Neural progenitor cell (in vitro differentiated cells): Measurements from ENCODE around the gene ALKAL2. TPM values are rescaled to one million over a fixed set of nuclear protein-coding genes. Genes with fewer than 3 reads are reported as not detected.

Experiments
- DNase-seq: peaks from one replicate; pipeline ENCODE4 v3.0.0-alpha.2; 2016; ENCODE audit warnings: low spot score
- H2AFZ ChIP-seq: fragments of 200-600 bp; sonication (generic); replicated peaks from 2 replicates; pipeline ENCODE4 v1.6.1; 2016; ENCODE audit warnings: antibody characterized with exemption
- H3F3A ChIP-seq: fragments of 200-600 bp; sonication (generic); 2 replicates; pipeline ENCODE4 v1.6.1; 2016; ENCODE audit warnings: antibody characterized with exemption, low read depth
- H3K27ac ChIP-seq: fragments of 200-600 bp; sonication (generic); 2 replicates; pipeline ENCODE4 v1.5.1; 2016; ENCODE audit warnings: mild to moderate bottlenecking
- H3K27me3 ChIP-seq: fragments of 200-600 bp; sonication (generic); 2 replicates; pipeline ENCODE4 v1.6.1; 2016; ENCODE audit warnings: mild to moderate bottlenecking, moderate library complexity
- H3K36me3 ChIP-seq: fragments of 200-600 bp; sonication (generic); 2 replicates; pipeline ENCODE4 v1.5.1; 2016
- H3K4me1 ChIP-seq: fragments of 200-600 bp; sonication (generic); 2 replicates; pipeline ENCODE4 v1.6.1; 2016; ENCODE audit warnings: mixed run types
- H3K4me2 ChIP-seq: fragments of 200-600 bp; sonication (generic); 2 replicates; pipeline ENCODE4 v1.6.1; 2016
- H3K4me3 ChIP-seq: fragments of 200-600 bp; sonication (generic); 2 replicates; pipeline ENCODE4 v1.5.1; 2016
- H3K79me2 ChIP-seq: fragments of 200-600 bp; sonication (generic); 2 replicates; pipeline ENCODE4 v1.6.1; 2016; ENCODE audit warnings: low read depth
- H3K9ac ChIP-seq: fragments of 200-600 bp; sonication (generic); 2 replicates; pipeline ENCODE4 v1.6.1; 2016
- H3K9me3 ChIP-seq: fragments of 200-600 bp; sonication (generic); 2 replicates; pipeline ENCODE4 v1.5.1; 2016; ENCODE audit warnings: low read depth
- H4K20me1 ChIP-seq: fragments of 200-600 bp; sonication (generic); 2 replicates; pipeline ENCODE4 v1.6.1; 2016; ENCODE audit warnings: low read depth
- H3K27ac Mint-ChIP-seq: 3 replicates; pipeline ENCODE4 v1.8.0; 2021; ENCODE audit warnings: mixed read lengths
- H3K27me3 Mint-ChIP-seq: 2 replicates; pipeline ENCODE4 v1.8.0; 2022; ENCODE audit warnings: low read depth, mild to moderate bottlenecking, inconsistent platforms, moderate library complexity, mixed read lengths; ENCODE audit not compliant: insufficient read depth
- H3K36me3 Mint-ChIP-seq: 3 replicates; pipeline ENCODE4 v1.8.0; 2021; ENCODE audit warnings: mixed read lengths
- H3K4me1 Mint-ChIP-seq: 3 replicates; pipeline ENCODE4 v1.8.0; 2021; ENCODE audit warnings: mixed read lengths
- H3K4me3 Mint-ChIP-seq: 3 replicates; pipeline ENCODE4 v1.8.0; 2021; ENCODE audit warnings: mild to moderate bottlenecking, moderate library complexity, mixed read lengths
- H3K9me3 Mint-ChIP-seq: 3 replicates; pipeline ENCODE4 v1.8.0; 2020; ENCODE audit warnings: mixed read lengths
- CTCF ChIP-seq: fragments of 200-600 bp; sonication (generic); IDR thresholded peaks from 2 replicates; pipeline ENCODE4 v1.5.1; 2017; ENCODE audit warnings: antibody characterized with exemption, mild to moderate bottlenecking
- EZH2 ChIP-seq: fragments of 200-600 bp; sonication (generic); IDR thresholded peaks from 2 replicates; pipeline ENCODE4 v1.6.1; 2017; ENCODE audit warnings: antibody characterized with exemption, mild to moderate bottlenecking, moderate library complexity
- EZH2phosphoT487 ChIP-seq: fragments of 200-600 bp; sonication (generic); IDR thresholded peaks from 2 replicates; pipeline ENCODE4 v1.6.1; 2017; ENCODE audit warnings: antibody characterized with exemption
- total RNA-seq: library from RNA; depleted of rRNA; stranded (reverse); fragments of >200 nt; gene quantifications from 2 replicates; pipeline ENCODE4 v1.2.3, GENCODE V29; 2015; ENCODE audit warnings: low replicate concordance

The ALKAL2 gene
- total RNA-seq, 1 donor from 2014 or later, result not detected

DNA sequence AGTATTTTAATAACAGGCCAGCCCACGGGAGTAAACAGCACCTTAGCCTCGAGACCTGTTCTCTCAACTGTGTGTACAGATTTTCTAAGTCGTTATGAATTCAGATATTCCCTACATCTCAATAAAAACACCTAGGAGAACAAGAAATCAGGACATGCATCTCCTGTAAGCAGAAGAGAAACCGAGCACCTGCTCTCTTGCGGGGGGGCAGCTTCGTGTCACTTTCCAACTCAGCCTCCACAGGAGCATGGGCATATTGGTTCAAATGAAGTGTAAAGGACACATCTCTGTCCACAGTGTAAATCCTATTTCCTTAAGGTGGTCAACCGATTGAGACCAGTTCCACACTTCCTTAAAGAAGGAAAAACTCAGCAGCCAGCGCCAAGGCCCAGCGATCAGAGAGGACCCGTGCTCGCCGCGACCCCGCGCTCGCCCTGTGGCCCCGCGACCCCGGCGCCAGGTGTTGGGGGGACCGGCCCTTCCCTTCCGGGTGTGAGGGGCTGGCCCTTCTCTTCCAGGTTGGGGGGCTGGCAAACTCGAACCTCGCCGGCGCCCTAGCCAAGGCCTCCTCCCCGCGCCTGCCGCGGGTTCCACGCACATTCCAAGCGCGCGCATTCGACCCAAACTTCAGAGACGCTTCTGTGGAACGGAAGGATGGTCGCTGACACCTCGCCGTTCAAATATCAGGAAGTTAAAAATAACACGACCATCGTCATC lies 24.7 kb downstream of the ALKAL2 start:
- H3K27ac ChIP-seq, result no peak overlapping the region
- Mint-ChIP-seq H3K27me3 (peaks cover 3% of the 10 kb centered on the region), H3K4me1 (peaks cover 10% of the 10 kb centered on the region), H3K4me3 (peak overlapping the region; percentile 95), H3K36me3 (peaks cover 44% of the 10 kb centered on the region), H3K27ac (no peak overlapping the region), H3K9me3 (peaks cover 38% of the 10 kb centered on the region)
- peaks cover 8% of the 10 kb centered on the region for H3K4me1 ChIP-seq
- H3F3A ChIP-seq, result no peaks in the 10 kb centered on the region
- TF ChIP-seq EZH2phosphoT487 (no peak), CTCF (no peak), EZH2 (peak; percentile 73)
- H2AFZ ChIP-seq, result peak overlapping the region; percentile 45
- H3K4me2 ChIP-seq, result peak overlapping the region; percentile 94
- H3K36me3 ChIP-seq, result no peaks in the 10 kb centered on the region
- peaks cover 35% of the 10 kb centered on the region for H3K79me2 ChIP-seq
- DNase-seq, result no peak
- peak overlapping the region; percentile 69 for H3K4me3 ChIP-seq
- peaks cover 28% of the 10 kb centered on the region for H3K27me3 ChIP-seq
- H3K9me3 ChIP-seq, result peaks cover 4% of the 10 kb centered on the region
- H4K20me1 ChIP-seq, result peaks cover 28% of the 10 kb centered on the region
- no peak overlapping the region for H3K9ac ChIP-seq

DNA sequence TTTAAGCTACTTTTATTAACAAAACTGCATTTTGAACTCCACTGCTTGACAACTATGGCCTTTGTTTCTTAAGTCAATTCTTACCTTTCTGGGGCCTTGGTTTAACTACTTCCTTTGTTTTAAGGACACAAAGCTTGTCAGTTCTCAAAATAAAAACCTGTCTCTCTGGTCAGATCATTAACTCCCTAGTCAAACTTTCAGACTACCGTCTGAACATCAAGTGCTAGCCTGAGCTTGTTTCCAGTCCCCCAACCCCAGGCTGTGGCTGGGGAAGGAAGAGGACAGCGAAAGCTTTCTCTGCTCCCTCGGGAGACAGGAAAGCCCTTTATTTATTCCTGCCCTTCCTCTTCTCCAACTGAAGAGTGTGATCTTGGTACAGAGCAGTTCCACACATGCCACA lies 25.8 kb downstream of the ALKAL2 start:
- Mint-ChIP-seq H3K9me3 (peaks cover 43% of the 10 kb centered on the region), H3K36me3 (peaks cover 48% of the 10 kb centered on the region), H3K4me3 (peak overlapping the region; percentile 48), H3K27me3 (peaks cover 3% of the 10 kb centered on the region), H3K4me1 (peaks cover 10% of the 10 kb centered on the region), H3K27ac (no peak overlapping the region)
- peaks cover 4% of the 10 kb centered on the region for H3K9me3 ChIP-seq
- no peak for TF ChIP-seq EZH2
- TF ChIP-seq CTCF, result no peak
- TF ChIP-seq EZH2phosphoT487, result no peak
- H3K4me2 ChIP-seq, result no peak overlapping the region
- H3K4me1 ChIP-seq, result peaks cover 8% of the 10 kb centered on the region
- H4K20me1 ChIP-seq, result peaks cover 17% of the 10 kb centered on the region
- no peaks in the 10 kb centered on the region for H3F3A ChIP-seq
- peaks cover 28% of the 10 kb centered on the region for H3K27me3 ChIP-seq
- H3K36me3 ChIP-seq, result no peaks in the 10 kb centered on the region
- peaks cover 24% of the 10 kb centered on the region for H3K79me2 ChIP-seq
- no peak overlapping the region for H3K4me3 ChIP-seq
- no peak for DNase-seq
- no peak overlapping the region for H3K9ac ChIP-seq
- H3K27ac ChIP-seq, result no peak overlapping the region
- H2AFZ ChIP-seq, result no peak overlapping the region

GRCh38 chr2:260507-261161 lies 27.3 kb downstream of the ALKAL2 start:
- Histone ChIP-seq H2AFZ (no peak overlapping the region), H4K20me1 (peaks cover 2% of the 10 kb centered on the region), H3K79me2 (peaks cover 9% of the 10 kb centered on the region), H3F3A (no peaks in the 10 kb centered on the region), H3K27ac (no peak overlapping the region), H3K36me3 (no peaks in the 10 kb centered on the region), H3K4me3 (no peak overlapping the region), H3K4me1 (peaks cover 2% of the 10 kb centered on the region), H3K9me3 (peaks cover 8% of the 10 kb centered on the region), H3K27me3 (peaks cover 28% of the 10 kb centered on the region), H3K9ac (no peak overlapping the region), H3K4me2 (no peak overlapping the region)
- Mint-ChIP-seq H3K9me3 (peaks cover 46% of the 10 kb centered on the region), H3K27me3 (peaks cover 3% of the 10 kb centered on the region), H3K4me1 (peaks cover 2% of the 10 kb centered on the region), H3K27ac (no peak overlapping the region), H3K4me3 (no peak overlapping the region), H3K36me3 (peaks cover 45% of the 10 kb centered on the region)
- no peak for DNase-seq
- no peak for TF ChIP-seq EZH2
- TF ChIP-seq EZH2phosphoT487, result no peak
- TF ChIP-seq CTCF, result no peak
